Motor neuron (in vitro differentiated cells): Measurements from ENCODE around the gene CAPN9. TPM values are rescaled to one million over a fixed set of nuclear protein-coding genes. Genes with fewer than 3 reads are reported as not detected.

Experiments
- ATAC-seq, 8 experiments: fragments of 200-7000 bp; cut with Tn5 transposase; replicated peaks in 6 of 8; 2 replicates each; pipeline ENCODE4 v1.8.0; 2021; ENCODE audit warnings: mild to moderate bottlenecking in 8 of 8, moderate library complexity in 8 of 8
- H3K27ac ChIP-seq, 2 donors: fragments of 250-450 bp; sonication (Bioruptor Pico); 2 replicates each; pipeline ENCODE4 v1.9.0; 2021; ENCODE audit warnings: antibody characterized with exemption in 2 of 2, mild to moderate bottlenecking in 2 of 2, moderate library complexity in 1 of 2
- H3K4me1 ChIP-seq, 2 donors: fragments of 250-450 bp; sonication (Bioruptor Pico); replicated peaks in 1 of 2; 2 replicates each; pipeline ENCODE4 v1.6.1; 2021; ENCODE audit warnings: antibody characterized with exemption in 2 of 2, mild to moderate bottlenecking in 2 of 2, moderate library complexity in 1 of 2
- H3K4me3 ChIP-seq, 5 donors: fragments of 250-450 bp; sonication (Bioruptor Pico); 2 replicates each; pipeline ENCODE4 v1.9.0; 2021; ENCODE audit warnings: antibody characterized with exemption in 5 of 5, mild to moderate bottlenecking in 5 of 5, moderate library complexity in 4 of 5
- WGBS, 10 experiments: fragments of 450-650 bp; shearing (Covaris generic); methylation state at CpG; one replicate each; pipeline ENCODE4 v1.0.0; 2022; 5-methylcytosine and 5-hydroxymethylcytosine counted together
- in situ Hi-C, 9 experiments: fragments of 400-800 bp; cut with MboI; loops; one replicate each; pipeline ENCODE4 v1.15.0; 2021; ENCODE audit warnings: low sequenced_read_pairs in 9 of 9, low pct_unique_long_range_greater_than_20kb in 2 of 9; ENCODE audit not compliant: unreplicated experiment in 9 of 9
- total RNA-seq, 8 experiments: library from RNA; unstranded; fragments of 300-600 nt; gene quantifications; 2 replicates each; pipeline versions ENCODE4 v1.2.3 to v1.2.4, GENCODE V29; 2022

The CAPN9 gene
- total RNA-seq, 8 experiments from 2014 or later, result 0.08 to 0.29 (median 0.11) TPM; not detected in 4

- no peak overlapping the region for H3K4me3 ChIP-seq
- peaks cover 8% of the 10 kb centered on the region in 2 donors for H3K4me1 ChIP-seq
- in situ Hi-C loops, result no loop called here
- H3K27ac ChIP-seq, result no peak overlapping the region
- WGBS, 10 experiments, result 38 to 100% (median 83%) methylated on average over 1 to 6 of the region's 6 CpGs
- ATAC-seq, result no peak
These were observed 71.7 kb downstream of the CAPN9 start for GRCh38 chr1:230818901-230819300.

DNA sequence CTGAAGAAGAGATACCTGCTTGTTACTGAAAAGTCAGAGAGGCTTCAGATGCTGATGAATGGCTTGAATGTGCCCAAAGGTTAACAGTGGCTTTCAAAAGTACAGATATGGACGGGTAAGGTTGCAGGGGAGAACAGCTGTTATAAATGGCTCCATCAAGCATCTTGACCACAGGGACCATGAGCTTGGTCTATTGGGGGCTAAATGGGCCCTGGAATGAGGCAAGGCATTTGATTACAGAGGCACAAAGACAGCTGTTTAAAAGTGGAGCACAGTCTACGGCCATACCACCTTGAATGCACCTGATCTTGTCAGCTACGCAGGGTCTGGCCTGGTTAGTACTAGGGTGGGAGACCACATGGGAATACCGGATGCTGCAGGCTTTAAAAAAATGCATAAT lies 72.8 kb downstream of the CAPN9 start:
- 65 to 100% (median 83%) methylated on average over 1 to 4 of the region's 4 CpGs; no CpG with 5 or more reads in 2 of the 10 experiments for WGBS, 10 experiments
- no peak overlapping the region for H3K27ac ChIP-seq
- ATAC-seq, result no peak
- in situ Hi-C loops, result no loop called here
- no peak overlapping the region for H3K4me3 ChIP-seq
- peaks cover 12 to 18% of the 10 kb centered on the region in 2 donors for H3K4me1 ChIP-seq

- WGBS, 10 experiments, result 20 to 83% (median 52%) methylated on average over 1 to 4 of the region's 4 CpGs; no CpG with 5 or more reads in 3 of the 10 experiments
- H3K4me3 ChIP-seq, result no peak overlapping the region
- no peak overlapping the region for H3K27ac ChIP-seq
- H3K4me1 ChIP-seq, result peaks cover 18 to 24% of the 10 kb centered on the region in 2 donors
- in situ Hi-C loops, result no loop called here
- no peak for ATAC-seq
These were observed 73.4 kb downstream of the CAPN9 start for GRCh38 chr1:230820568-230820967.

- H3K4me3 ChIP-seq, result no peak overlapping the region
- 58 to 100% (median 80%) methylated on average over 1 to 4 of the region's 4 CpGs; no CpG with 5 or more reads in 5 of the 10 experiments for WGBS, 10 experiments
- no peak overlapping the region for H3K27ac ChIP-seq
- H3K4me1 ChIP-seq, result peaks cover 26 to 32% of the 10 kb centered on the region in 2 donors
- ATAC-seq, result no peak
- in situ Hi-C loops, result no loop called here
These were observed 74.2 kb downstream of the CAPN9 start for GRCh38 chr1:230821346-230821745.

DNA sequence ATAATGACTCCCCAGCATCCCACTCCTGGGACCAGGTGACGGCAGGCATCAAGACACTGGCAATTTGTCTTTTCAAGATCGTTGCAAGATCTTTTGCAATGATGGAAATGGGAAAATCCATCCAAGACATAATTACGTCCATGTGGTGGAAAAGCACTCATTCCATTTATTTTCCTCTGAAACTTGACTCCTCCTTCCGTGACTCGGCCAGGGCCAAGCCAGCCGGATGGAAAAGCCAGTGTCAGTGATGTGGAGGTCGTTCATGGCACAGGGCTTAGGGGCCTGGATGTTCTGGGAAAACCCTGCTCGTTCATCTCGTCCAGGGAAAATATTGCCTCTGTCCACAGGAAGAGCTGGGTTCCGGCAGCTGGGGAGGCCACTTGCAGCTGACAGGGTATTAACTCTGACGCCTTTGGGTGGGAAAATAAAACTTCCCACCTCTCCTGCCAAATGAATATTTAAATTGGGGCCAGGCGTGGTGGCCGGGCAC lies 74.9 kb downstream of the CAPN9 start:
- 16 to 87% (median 65%) methylated on average over 3 to 11 of the region's 13 CpGs; no CpG with 5 or more reads in 3 of the 10 experiments for WGBS, 10 experiments
- Histone ChIP-seq H3K27ac (no peak overlapping the region), H3K4me3 (no peak overlapping the region), H3K4me1 (peaks cover 34 to 40% of the 10 kb centered on the region in 2 donors)
- peak in 3 of 8 experiments; percentile 10 to 16 (median 12) for ATAC-seq
- in situ Hi-C loops, result no loop called here

DNA sequence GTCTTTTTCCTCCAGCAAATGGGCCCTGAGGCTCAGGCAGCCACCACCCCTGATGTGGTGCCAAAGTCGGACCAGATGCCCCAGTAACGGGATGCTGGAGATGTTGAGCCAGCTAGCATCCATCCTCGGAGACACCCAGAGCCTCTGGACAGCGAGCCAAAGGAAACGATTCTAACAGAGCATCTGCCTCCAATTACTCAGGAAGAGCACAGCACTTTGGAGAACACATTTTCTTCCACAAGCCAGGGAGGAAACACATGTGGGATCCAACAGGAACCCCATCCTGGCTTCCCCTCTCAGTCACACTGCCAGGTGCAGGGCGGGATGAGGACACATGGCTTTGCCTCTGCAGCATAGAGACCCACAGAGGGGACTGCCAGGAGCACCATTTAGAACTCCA lies 76.2 kb downstream of the CAPN9 start:
- in situ Hi-C loops, result no loop called here
- H3K27ac ChIP-seq, result no peak overlapping the region
- WGBS, 10 experiments, result 0 to 86% (median 76%) methylated on average over 2 to 6 of the region's 6 CpGs; no CpG with 5 or more reads in 5 of the 10 experiments
- ATAC-seq, result peak in 2 of 8 experiments; percentile 12 to 17
- H3K4me3 ChIP-seq, result no peak overlapping the region
- H3K4me1 ChIP-seq, result peaks cover 42 to 49% of the 10 kb centered on the region in 2 donors

DNA sequence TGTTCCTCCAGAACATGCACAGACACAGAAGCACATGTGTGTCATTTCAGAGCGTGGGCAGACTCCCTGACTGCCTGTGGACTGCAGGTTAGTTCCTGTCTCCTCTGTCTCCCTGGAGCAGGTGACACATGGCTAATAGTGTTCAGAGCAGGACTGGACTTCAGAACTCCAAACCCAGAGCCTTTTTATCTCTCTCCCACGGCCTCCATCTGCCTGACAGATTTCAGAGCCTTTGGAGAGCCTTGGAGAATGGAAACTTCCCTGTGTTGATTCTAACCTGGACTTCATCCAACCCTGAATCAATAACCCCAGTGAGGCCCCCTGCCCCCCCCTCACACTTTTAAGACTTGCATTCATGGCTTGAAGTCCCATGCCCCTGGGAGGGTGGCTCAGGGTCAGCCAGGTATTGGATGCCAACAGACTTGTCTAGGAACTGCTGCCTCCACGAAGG lies 76.8 kb downstream of the CAPN9 start:
- Histone ChIP-seq H3K27ac (no peak overlapping the region), H3K4me1 (peaks cover 42 to 49% of the 10 kb centered on the region in 2 donors), H3K4me3 (no peak overlapping the region)
- in situ Hi-C loops, result no loop called here
- no peak for ATAC-seq
- 6 to 100% (median 60%) methylated on average over 1 to 3 of the region's 3 CpGs; no CpG with 5 or more reads in 5 of the 10 experiments for WGBS, 10 experiments

DNA sequence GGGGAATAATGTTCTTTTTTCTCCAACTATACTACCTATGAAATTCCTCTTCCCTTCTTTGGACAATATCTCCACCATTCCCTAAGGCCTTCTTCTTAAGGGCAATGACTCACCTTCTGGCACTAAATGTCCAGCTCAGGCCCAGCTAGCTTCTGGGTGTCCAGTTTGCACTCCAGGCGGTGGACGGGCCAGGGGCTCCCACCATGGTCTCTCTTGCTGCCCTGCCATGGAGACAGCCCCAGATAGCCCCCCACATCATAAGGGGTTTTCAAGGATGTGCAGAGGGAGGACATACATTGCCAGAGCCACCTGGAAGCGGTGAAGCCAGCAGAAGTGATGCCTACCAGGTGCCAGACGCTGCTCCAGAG lies 77.3 kb downstream of the CAPN9 start:
- Histone ChIP-seq H3K4me3 (no peak overlapping the region), H3K27ac (peak overlapping the region; percentile 35 to 73), H3K4me1 (peaks cover 42 to 49% of the 10 kb centered on the region in 2 donors)
- in situ Hi-C loops, result no loop called here
- WGBS, 10 experiments, result 40 to 100% (median 86%) methylated on average over 1 to 4 of the region's 4 CpGs; no CpG with 5 or more reads in 2 of the 10 experiments
- peak in 3 of 8 experiments; percentile 8 to 27 (median 14) for ATAC-seq

GRCh38 chr1:230824919-230825721 lies 77.9 kb downstream of the CAPN9 start:
- peaks cover 42 to 49% of the 10 kb centered on the region in 2 donors for H3K4me1 ChIP-seq
- WGBS, 10 experiments, result 0 to 77% (median 66%) methylated on average over 3 to 11 of the region's 11 CpGs; no CpG with 5 or more reads in 1 of the 10 experiments
- no peak overlapping the region for H3K4me3 ChIP-seq
- ATAC-seq, result peak; percentile 60 to 88 (median 84)
- in situ Hi-C loops, result no loop called here
- H3K27ac ChIP-seq, result peak overlapping the region; percentile 73 to 74

GRCh38 chr1:230825761-230826160 lies 78.6 kb downstream of the CAPN9 start:
- peak overlapping the region; percentile 73 to 74 for H3K27ac ChIP-seq
- in situ Hi-C loops, result no loop called here

DNA sequence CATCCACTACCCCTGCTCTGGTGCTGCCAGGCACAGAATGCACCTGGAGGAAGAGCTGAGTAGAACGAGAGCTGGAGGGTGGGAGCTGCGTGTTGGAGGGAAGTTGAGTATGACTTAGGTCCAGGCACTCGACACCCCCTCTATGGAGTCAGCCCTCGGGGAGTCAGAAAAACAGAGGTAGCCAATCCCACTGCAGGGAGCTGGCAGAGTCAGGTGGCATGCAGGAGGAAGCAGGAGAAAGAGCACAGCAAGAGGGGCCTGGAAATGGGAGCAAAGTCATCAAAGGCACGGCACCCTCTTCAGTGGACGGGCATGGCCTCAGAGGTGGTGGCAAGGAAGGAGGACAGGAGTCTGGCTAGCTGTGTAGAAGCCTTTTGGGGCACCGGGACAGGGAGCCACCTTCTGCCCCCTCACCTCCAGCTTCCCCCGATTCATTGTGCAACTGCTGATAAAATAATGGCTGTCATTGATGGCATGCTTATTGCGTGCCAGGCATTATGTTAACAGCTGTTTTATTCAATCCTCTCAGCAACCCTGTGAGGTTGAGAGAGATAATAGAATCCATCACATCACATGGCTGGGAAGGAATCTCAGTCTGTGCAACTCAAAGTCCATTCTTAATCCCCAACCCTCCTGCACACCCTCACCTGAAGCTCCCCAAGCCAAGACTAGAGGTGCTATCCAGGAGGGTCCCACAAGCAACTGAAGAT lies 79.1 kb downstream of the CAPN9 start:
- Histone ChIP-seq H3K27ac (peak overlapping the region; percentile 73 to 74), H3K4me3 (no peak overlapping the region), H3K4me1 (peaks cover 42 to 49% of the 10 kb centered on the region in 2 donors)
- WGBS, 10 experiments, result 60 to 100% (median 87%) methylated on average over 1 to 9 of the region's 9 CpGs; no CpG with 5 or more reads in 5 of the 10 experiments
- in situ Hi-C loops, result no loop called here
- no peak for ATAC-seq

More at GRCh38 chr1:230825761-230826160, 78.6 kb downstream of the CAPN9 start:
- WGBS, 10 experiments, result 20 to 100% (median 57%) methylated on average over 1 to 2 of the region's 3 CpGs; no CpG with 5 or more reads in 4 of the 10 experiments
- no peak overlapping the region for H3K4me3 ChIP-seq
- H3K4me1 ChIP-seq, result peaks cover 42 to 49% of the 10 kb centered on the region in 2 donors
- peak in 5 of 8 experiments; percentile 24 to 39 (median 33) for ATAC-seq

DNA sequence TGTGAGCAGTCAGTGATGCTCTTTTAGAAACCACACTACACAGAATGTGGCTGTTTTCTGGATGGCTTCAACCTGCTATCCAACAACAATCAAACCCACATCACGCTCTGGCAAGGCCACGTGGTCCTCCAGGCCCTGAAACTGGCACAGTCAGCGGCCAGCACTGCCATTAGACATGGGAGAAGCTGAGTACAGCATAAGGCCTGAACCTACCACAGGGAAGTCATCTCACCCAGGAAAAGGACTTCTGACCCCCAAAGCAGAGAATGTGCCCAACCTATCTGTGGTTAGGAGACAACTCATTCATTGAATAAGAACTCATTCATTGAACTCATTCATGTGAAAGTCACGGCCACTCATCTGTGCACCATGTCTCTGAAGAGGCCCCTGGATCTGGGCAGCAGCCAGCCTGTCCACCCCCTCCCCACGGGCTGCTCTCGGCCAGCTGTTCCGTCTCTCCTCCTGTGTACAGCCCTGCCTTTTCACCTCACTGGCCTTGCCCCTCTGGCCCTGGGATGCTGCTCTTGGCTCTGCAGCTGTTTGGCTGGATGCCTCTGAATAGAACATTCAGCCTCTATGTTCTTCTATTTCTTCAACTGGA lies 80.0 kb downstream of the CAPN9 start:
- WGBS, 10 experiments, result 43 to 100% (median 65%) methylated on average over 1 to 6 of the region's 7 CpGs; no CpG with 5 or more reads in 4 of the 10 experiments
- Histone ChIP-seq H3K4me3 (no peak overlapping the region), H3K4me1 (peaks cover 42 to 49% of the 10 kb centered on the region in 2 donors), H3K27ac (no peak overlapping the region)
- ATAC-seq, result peak in 4 of 8 experiments; percentile 7 to 43 (median 29)
- in situ Hi-C loops, result no loop called here
